ENCODE measurements around the gene METTL15. TPM values are rescaled to one million over a fixed set of nuclear protein-coding genes. Genes with fewer than 3 reads are reported as not detected.

The METTL15 gene
- total RNA-seq, 1 experiment from 2014 or later: 14.2 TPM

Other genes starting within 250 kb of the METTL15 start
- gene KIF18A, start 232 bp upstream of the METTL15 start, total RNA-seq (2014; rRNA removed; shearing (Covaris generic)): 46.8 and 57.3 TPM in 2 replicates